NCI-H748 treated with DMSO at 0.1 percent for 48 hours (cell line): Measurements from ENCODE around the gene GNAI3.

ENCODE experiments used
- DNase-seq: peaks from one replicate; lab custom pipeline; 2025; lab: John Stamatoyannopoulos, UW

GNAI3 gene

DNA sequence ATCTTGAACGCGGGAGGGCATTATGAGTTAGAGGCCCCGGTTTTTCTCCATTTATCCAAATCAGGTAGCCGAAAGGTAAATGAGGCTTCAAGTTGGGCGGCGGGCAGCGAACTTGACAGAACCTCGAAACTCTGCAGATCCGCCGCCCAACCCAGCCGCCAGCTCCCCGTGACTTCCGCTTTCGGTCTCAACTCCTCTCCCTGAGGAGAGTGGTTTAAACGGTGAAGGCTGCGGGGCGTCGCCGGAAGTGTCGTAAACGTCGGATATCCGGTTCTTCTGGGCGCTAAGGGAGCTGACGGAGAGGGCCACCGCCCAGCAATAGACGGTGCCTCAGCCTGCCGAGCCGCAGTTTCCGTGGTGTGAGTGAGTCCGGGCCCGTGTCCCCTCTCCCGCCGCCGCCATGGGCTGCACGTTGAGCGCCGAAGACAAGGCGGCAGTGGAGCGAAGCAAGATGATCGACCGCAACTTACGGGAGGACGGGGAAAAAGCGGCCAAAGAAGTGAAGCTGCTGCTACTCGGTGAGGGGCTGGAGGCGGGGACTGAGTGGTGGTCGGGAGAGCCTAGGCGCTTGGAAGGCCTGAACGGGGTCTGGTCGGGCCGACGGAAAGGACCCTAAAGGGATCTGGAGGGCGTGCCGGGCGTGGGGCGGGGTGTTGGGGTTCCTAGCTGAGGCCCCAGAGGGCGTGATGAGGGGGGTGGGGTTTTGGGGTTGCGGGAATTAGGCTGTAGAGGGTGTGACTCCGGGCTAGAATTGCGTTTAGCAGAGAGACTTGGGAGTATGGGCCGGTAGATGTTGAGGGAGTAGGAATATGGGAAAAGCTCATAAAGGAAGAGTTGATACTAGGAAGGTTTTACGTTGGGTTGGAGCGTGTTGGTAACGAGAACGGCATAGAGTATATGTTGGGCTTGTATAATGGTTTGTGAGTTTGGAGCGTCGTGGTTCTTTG, at the start of gene GNAI3:
TSS of gene GNAI3 (plus strand) at position 295 of the 947 bp plus-strand sequence. CDS start at position 401, 106 bp downstream.
- peak; percentile 88 for DNase-seq

DNA sequence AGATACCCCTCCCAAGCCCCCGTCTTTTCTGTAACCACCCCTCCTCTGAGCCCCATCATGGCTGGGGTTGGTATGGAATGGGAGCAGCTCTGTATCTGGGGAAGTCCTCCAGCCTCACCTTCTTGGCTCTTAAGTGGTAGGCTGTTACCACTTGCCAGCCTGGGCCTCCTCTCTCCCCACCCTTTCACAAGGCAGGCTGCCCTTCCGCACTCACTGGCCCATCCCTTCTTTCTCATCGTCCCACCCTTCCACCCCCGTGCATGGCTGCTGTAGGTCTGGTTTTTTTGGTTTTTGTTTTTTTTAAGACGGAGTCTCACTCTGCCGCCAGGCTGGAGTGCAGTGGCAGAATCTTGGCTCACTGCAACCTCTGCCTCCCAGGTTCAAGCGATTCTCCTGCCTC, 49.3 kb upstream of the GNAI3 start:
- no peak for DNase-seq

DNA sequence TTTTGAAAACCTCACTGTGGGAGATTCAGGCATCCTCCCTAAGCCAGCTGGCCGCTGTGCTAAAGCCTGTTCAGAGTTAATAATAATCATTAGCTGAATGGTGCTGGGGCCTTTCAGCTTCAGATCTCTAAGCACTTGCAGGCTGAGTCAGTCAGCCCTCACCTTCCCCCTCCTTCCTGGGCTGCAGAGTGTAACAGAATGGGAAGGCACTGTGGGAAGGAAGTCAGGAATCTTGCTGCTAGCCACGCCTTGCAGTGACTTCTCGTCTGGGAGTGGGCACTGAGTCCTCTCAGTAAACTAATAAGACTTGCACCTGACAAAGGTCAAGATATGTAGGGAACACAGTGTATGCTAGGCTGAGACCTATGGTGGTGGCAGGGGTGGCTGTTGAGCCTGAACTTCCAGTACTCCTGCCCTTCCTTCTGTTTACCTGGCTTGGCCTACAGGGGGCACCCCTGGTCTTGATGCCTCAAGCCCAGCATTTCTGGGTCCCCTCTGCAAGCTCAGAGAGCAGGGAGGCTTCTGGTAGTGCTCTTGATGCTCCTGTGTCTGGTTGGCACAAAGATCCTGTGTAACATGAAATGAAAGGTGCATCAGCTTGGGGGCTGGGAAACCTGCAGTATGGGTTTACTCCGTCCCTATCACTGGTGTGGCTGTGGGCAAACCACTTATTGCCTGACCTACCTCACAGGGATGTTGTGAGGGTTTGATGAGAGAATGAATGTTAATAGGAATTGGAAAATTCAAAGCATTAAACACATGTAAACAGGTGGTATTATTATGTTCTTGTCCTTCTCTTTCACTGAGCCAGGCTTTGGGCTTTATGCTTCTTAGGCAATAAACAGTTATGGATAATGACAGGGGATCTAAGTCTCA, 48.5 kb upstream of the GNAI3 start:
- DNase-seq: no peak

DNA sequence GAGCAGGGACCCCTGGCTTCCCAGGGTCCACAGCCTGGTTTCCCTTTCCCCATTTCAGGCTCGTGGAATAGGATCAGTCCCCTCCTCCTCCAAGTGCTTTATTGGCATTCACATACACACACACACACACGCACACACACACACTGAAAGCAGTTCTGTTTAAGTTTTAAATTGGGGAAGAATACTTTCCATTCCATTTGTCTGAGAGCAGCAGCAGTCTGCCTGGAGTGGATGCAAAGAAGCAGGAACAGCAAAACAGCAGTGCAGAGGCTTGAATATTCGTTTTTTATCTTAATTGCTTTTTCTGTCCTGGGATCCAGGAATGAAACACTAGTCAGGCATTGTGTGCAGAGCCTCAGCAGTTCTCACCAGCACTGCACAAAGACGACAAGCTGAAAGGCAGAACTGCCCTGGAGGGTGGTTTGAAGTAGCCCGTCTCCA, 47.5 kb upstream of the GNAI3 start:
- DNase-seq: no peak

DNA sequence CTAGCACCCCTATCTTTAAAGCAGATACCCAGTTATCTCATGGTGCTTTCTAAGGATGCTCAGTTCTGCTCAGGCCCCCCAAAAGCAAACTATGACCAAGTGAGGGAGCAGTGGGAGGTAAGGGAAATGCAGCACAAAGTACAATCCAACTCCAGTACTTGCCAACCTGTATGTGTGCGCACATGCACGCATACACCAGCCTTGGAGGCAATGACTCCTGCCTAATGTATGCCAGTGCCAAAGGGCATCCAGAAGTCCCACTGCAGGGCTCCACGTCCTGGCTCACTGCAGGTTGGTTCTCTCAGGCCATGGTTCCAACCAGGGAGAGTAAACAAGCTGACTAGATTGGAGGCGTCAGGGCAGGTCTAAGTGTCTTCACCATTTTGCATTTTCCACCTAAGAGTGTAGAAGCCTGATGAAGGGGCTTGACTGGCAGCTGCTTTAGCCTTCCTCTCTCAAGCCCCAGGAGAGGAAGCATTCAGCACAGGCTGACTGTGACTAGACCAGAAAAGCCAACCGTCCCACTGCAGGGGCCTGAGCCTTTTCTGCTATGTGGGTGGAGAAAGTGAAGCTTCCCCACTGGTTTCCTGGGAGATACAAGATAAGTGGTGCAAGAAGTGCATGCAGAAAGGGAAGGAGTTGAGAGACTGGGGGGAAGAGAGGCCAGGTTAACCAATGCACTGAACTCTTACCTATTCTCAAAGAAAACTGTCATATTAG, 46.6 kb upstream of the GNAI3 start:
- DNase-seq: no peak

DNA sequence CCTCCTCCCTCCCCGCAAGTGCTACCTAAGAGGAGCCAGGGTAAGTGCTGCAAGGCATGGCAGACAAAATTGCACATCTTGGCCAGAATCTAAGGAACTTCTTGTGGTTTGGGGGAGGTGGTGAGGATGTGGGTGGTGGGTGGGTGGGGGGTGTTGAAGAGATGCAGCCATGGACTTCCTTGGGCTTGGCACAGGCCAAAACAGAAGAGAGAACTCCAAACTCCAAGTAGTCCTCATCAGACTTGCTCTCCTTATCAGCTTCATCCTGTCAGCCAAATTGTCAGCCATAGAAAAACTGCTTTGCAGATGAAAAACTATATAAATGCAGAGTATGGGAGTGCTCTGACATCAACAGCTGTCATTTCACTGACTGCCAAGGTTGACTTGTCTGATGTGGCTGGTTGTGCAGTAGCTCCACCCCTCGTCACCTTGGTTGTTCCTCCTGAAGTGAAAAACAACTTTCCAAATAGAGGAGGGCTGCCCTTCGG, 46.0 kb upstream of the GNAI3 start:
- DNase-seq: no peak

DNA sequence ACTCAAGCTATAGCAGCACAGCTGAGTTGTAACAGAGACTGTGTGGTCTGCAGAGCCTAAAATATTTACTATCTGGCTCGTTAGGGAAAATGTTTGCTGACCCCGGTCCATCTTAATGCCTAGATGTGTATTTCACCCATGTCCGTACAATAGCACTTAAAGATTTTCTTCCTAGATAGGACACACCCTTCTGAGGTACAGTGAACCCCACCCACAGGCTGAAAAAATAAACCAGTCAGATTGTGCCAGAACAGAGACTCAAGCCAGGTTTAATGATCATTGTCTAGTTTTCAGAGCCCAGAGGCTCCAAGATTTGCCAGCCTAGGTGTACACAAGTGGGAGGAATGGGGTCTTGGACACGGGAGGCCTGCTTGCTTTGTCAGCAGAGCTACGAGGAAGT, 44.5 kb upstream of the GNAI3 start:
- no peak for DNase-seq

DNA sequence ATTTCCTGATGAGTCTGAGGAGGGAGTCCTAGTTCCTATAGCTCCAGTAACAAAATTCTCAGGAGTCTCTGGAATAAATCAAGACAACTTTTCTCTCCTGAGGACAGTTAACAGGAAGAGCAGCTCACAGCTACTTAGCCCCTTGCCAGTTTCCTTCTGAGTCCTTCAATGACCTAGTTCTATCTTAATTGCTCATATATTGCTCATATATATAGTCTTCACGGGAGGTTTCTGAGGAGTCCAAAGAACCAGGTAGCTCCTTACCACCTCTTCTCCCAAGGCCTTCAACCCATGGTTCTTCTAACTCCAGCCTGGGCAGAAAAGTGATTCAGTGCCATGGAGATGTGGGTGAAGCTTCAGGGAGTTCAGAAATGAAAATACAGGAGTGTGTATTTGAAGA, 43.4 kb upstream of the GNAI3 start:
- DNase-seq: no peak

DNA sequence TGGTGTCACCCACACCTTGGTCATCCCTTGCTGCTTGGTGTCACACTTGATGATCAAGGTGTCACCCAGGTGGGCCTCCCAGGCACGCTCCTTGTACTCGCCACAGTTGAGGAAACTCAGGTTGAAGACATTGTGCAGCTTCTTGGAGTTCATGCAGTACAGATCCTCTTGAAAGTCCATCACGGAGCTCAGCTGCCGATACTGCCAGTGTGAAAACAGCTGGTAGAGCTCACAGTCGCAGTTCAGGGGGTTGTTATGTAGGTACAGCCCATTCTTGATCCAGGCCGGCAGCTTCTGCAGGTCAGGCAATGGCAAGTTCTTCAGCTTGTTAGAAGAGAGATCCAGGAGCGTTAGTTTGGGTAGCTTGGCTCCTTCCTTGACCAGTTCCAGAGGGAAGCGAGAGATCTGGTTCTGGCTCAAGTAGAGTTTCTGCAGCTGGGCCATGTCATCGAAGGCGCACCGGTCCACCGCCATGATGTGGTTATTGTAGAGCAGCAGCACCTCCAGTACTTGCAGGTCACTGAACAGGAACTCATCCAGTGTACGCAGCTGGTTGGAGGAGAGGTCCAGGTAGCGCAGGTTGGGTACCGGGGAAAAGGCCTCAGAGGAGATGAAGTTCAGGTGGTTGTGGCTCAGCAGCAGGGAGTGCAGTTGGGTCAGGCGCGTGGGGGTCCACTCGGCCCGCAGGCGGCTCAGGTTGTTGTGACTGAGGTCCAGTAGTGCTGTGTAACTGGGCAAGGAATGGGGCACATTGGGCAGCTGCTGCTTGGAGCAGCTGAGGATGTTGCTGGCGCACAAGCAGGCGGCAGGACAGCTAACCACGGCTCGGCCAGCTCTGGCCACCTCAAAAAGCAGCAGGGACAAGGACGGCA, 40.2 kb upstream of the GNAI3 start:
- no peak for DNase-seq

DNA sequence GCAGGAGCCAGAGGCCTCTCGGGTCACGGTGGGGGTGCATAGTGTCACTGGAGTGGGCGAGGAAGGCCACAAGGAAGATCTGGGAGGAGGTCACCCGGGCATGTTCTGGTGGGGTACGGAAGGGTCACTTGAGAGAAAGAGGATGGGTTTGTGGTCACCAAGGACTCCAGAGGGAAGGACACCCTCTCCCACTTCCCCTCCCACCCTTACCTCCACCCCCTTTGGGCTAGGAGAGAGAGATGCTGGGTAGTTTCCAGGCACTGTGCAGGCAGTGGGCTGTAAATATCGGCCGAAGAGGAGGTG, 39.6 kb upstream of the GNAI3 start:
- DNase-seq: no peak

DNA sequence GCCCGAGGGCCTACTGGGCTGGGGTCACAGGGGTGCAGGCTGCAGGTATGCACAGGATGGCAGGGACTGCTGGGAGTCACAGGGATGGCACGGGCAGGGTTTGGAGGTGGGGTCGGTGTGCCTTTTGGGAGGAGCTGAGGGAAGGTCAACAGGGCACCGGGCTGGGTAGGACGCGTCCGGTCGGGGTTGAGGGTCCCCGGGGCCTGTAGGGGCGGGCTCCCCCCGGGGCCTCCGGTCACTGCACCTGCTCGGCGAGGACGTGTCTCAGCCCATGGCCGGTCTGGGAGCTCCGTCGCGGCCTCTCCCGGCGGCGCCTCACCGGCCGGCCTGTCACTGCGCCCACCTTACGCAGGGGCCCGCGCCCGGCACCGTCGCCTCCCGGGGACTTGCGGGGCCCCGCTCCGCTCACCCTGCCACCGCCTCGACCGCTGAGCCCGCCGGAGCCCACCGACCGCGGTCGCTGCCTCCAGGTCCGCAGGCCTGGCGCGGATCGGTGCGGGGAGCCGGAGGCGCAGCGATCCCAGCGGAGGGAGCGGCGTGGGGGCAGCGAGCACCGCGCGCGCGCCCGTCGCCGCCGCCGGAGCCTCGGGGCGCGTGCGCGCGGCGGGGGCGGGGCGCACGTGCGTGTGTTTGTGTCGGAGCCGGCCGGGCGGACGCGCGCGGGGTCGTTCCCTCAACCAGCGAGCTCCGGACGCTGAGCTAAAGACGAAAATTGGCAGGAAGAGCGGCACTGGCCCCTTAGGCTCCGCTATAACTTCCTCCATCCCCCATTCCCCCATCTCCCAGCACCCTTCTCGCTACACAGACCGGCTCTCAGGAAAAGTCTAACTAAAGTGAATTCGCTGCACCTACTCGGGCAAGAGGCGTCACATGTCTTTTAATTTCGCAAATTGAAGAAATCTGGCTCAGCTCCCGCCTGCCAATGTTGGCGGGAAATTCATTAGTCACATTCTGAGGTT, 39.0 kb upstream of the GNAI3 start, which contains the start of gene AMIGO1:
TSS of gene AMIGO1 (minus strand) at position 552 of the 959 bp plus-strand sequence. CDS start 815 bp downstream, outside the sequence.
- DNase-seq: peak; percentile 42

DNA sequence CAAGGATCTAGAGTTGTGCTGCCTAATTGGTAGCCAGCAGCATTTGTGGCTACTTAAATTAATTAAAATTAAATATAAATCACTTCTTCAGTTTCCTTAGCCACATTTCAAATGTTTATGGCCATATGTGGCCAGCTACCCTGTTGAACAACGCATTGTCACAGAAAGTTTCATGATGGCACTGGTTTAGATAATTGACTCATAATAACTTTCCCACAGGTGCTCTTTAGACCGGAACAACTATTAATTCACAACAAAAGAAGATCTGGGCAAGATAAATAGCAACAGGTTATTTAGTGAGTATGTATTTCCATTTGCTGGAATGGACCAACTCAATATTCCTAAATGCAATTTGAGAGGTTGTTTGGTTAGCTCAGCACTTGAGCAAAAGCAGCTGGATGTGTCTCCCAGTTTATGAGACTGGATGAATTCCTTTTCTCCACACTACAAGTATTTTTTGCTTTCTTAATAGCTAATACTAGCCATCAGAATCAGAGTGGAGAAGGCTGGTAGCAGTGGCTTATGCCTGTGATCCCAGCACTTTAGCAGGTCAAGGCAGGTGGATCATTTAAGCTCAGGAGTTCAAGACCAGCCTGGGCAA, 35.2 kb upstream of the GNAI3 start:
- DNase-seq: no peak

DNA sequence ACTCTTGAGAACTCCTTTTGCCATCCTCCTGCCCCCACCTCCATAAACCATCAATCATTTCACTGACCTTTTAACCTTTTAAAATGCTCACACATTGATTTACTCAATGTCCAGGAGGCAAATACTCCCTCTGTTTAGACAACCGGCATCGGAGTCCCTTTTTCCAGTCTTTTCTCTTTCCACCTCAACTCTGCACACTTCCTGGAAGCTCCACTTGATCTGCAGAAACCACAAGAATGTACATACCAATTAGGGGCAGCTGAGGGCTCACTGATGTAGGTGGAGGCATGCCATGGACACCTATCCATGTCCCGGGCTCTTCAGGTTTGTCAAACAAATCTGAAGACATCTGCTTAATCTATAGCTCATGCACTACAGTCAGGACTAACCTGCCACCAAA, 33.6 kb upstream of the GNAI3 start:
- no peak for DNase-seq

DNA sequence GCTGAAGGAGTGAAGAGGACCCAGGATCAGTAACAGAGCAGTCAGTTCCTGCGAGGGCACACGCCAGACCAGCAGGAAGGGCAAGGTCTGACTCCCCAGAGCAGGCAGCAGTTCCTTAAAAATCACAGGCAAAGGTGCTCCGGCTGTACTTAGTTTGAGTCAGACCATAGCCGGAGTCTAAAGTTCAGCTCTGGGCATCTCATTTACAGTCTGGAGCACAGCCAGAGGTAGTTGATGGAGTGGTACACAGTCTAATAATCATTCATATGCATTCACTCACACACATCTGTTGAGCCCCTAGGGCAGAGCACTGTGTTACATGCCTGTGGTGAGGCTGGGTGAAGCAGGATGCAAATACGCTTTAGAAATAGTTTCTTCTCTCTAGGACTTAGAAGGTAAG, 31.5 kb upstream of the GNAI3 start:
- no peak for DNase-seq

DNA sequence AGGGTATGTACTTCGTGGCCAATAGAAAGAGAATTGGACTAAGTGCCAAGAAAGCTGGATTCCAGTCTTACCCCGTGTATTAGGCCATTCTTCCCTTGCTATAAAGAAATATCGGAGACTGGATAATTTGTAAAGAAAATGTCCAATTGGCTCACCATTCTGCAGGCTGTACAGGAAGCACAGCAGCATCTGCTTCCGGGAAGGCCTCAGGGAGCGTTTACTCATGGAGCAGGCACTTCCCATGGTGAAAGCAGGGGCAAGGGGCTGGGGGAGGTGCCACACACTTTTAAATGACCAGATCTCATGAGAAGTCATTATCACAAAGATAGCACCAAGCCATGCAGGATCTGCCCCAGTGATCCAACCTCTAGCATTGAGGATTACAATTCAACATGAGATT, 31.1 kb upstream of the GNAI3 start:
- DNase-seq: no peak

DNA sequence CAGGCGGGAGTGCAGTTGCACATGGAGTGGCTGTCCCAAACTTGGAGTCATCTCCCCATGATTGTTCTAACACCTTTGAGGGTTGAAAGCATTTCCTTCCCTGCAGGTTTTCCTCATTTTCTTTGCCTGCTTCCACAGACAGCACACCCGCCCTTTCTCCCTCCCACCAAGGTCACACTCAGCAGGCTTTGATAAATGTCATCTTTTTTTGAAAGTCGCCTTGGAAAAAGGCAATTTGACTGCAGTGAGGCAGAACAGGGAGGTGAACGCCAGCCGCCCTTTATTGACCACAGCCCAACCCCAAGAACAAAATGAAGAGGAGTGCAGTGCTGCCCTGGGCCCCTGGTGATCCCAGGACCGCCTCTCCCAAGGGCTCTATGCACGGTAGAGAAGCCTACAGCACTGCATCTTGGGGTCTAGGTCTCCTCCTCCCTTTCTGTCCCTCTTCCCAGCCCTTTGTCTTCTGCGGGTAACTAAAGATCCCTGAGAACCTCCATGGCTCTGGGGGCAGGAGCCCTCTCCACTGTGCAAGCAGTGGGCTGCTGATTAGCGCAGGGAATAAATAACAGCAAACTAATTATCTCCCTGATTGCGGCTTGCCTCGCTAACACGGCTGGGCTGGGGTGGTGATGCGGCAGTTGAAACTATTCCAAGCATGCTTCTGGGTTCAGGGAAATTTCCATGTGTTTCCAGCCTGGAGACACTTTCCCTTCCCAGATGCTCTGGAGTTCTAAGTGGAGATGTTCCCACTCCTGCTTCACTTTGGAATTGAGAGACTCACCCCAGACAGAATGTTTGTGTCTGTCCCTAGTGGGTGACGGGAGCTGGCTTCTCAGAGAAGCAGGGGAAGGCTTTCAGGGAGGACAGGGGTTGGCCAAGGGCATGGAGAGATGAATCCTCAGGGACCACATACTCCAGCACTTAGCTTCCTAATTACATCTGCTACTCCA, 27.1 kb upstream of the GNAI3 start:
- DNase-seq: no peak

DNA sequence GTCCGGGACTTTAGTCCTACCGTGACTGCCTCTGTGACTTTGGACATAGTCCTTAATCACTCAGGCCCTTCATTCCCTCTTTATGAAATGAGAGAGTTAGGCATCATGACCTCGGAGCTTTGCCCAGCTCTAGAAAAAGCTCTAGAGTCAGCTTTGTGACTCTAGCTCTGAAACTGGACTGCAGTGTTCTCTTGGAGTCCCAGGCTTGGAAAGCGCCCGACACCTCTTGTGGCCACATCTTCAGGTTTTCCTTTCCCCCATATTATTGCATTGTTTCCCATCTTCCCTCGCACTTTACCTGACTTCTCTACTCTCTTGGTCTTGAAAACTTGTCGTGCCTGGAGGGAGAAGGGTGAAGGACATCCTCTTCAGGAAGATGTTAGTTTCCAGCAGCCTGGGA, 26.4 kb upstream of the GNAI3 start:
- DNase-seq: no peak

DNA sequence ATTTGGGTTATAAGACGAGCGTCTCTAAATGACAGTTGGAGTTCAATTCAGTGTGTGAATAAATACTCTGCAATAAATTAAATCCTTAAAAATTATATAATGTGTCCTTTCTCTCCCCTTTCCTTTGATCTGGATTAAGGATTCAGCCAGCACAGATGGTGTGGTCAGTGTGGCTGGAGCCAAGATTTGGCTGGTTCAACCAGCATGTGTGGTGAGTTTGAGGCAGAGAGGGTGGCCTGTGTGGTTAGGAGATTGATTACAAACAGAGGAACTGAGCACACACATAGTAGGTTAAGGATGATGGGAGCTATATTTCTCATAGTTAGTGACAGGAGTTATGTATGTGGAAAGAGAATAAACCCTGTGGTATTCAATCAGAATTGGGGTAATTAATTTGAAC, 24.7 kb upstream of the GNAI3 start:
- DNase-seq: no peak
